Cardiac septum (tissue), 1 donor: Measurements from ENCODE around the gene CASZ1. TPM values are rescaled to one million over a fixed set of nuclear protein-coding genes. Genes with fewer than 3 reads are reported as not detected.

Source experiments
- DNase-seq: peaks from one replicate; pipeline ENCODE4 v3.0.0-alpha.2; 2020; ENCODE audit warnings: low spot score
- intact Hi-C: fragments of 100-400 bp; cut with DNase I; formaldehyde crosslinking; loops from one replicate; pipeline ENCODE4 v1.14.0; 2022
- total RNA-seq: library from RNA; stranded (reverse); fragmentation: NEBNext Ultra II Directional; extraction: Animal tissue kit (Norgen Biotek cat#: 25700); gene quantifications from one replicate; pipeline ENCODE4 v1.2.1, GENCODE V29; 2021
- donor health status: DM: no; HTN: no; CAD: no.

Gene CASZ1
- total RNA-seq, 1 donor from 2014 or later, result 82.0 TPM

GRCh38 chr1:10827377-10828333, 31.2 kb upstream of the CASZ1 start:
- intact Hi-C loops, result no loop called here
- no peak for DNase-seq

GRCh38 chr1:10825592-10825991, 29.1 kb upstream of the CASZ1 start:
- no peak for DNase-seq
- intact Hi-C loops, result no loop called here

GRCh38 chr1:10824821-10825540, 28.5 kb upstream of the CASZ1 start:
- intact Hi-C loops, result no loop called here
- no peak for DNase-seq

DNA sequence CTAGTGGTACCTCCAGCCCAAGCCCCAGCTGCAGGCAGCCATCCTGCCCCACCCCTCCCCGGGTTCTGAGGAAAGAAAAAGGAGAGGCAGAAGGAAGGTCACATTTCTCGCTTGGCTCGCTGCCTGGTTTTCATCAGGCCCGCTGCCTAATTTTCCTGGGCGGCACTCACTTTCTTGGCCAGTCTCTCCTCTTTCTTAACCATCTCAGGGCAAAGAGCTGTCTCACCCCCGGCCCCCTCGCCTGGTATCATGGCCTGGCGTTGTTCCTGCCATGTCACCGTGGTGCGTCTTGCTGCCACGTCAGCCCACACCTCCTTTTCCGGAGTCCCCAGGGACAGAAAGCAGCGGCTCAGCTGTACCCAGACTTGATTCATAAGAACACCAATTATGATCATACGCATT, 26.6 kb upstream of the CASZ1 start:
- intact Hi-C loops, result loop anchor here (1.0 kb wide), 1 partner anchor 37 kb away; no protein-coding TSS in a partner anchor
- no peak for DNase-seq

DNA sequence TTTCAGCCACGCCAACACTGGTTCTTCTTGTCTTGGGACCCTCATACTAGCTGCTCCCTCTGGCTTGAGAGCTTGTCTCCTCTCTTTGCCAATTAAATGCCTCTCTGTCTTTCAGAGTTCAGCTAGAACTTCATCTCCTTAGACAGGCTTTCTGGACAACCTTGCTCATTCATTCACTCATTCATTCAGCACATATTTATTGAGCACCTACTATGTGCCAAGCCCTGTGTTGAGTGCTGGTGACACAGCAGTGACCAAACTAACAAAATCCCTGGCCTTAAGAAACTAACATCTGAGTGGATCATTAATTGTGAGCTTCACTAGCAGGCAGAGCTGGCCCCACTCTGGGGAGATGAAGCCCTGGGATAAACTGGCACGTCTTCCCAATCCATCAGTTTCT, 24.9 kb upstream of the CASZ1 start:
- DNase-seq, result no peak
- intact Hi-C loops, result no loop called here

DNA sequence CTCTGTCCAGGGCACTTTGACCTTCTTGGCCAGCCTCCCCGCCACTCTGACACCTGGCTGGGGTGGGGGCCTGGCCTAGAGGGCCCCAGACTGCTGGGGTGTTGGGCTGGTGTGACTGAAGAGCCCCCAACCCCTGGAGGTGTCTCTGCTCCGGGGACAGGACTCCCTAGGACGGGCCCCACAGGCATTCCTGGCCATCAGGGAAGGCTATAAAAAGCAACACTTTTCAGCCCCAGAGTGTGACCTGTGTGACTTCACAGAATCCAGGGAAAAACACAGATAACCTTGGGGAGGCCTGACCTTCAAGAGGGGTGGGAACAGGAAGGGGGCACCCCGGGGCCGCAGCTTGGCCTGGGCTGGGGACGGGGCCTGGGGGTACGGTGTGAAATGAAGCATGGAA, 24.0 kb upstream of the CASZ1 start:
- DNase-seq, result no peak
- intact Hi-C loops, result no loop called here

GRCh38 chr1:10819198-10819901, 22.9 kb upstream of the CASZ1 start:
- no peak for DNase-seq
- intact Hi-C loops, result no loop called here

DNA sequence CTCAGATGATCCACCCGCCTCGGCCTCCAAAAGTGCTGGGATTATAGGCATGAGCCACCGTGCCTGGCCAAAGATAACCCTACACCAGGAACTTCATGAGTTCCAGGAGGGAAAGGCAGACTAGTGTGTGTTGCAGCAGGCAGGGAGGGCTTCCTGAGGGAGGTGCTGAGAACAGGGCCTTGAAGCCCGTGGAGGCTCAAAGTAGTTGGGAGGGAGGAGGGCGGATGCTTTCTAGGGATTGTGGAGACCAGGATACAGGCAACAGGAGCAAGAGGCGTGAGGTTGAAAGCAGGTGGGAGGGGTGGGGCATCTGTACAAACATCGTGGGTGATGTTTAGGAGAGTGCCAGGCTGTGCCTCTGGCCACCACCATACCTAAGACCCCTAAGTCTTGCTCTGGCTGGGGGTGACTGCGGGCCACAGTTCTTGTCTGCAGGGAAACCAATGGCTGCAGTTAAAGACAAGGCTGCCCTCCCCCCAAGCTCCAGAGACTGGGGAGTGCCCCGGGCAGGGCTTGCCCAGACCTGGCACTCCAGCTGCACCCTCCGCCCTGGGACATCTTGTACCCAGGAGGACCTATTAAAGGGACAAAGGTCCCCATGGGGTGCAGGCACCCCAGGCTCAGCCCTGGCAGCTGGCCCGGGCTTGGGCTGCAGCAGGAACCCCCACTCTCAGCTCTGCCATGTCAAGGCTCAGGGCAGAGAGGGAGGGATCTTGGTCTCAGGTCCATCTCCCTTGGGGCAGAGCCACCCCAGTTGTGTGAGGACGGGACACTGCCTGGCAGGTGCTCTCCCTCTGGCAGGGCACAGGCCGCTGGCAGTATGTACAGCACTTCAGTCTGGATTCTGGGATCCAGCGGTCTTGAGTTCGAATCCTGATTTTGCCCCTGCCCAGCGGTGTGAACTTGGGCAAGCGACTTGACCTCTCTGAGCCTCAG, 22.1 kb upstream of the CASZ1 start:
- intact Hi-C loops, result no loop called here
- no peak for DNase-seq

- no peak for DNase-seq
- intact Hi-C loops, result no loop called here
These were observed 20.4 kb upstream of the CASZ1 start for GRCh38 chr1:10816743-10817369.

- DNase-seq, result no peak
- intact Hi-C loops, result no loop called here
These were observed 19.8 kb upstream of the CASZ1 start for GRCh38 chr1:10816233-10816632.

GRCh38 chr1:10815858-10816195, 19.4 kb upstream of the CASZ1 start:
- DNase-seq, result no peak
- intact Hi-C loops, result no loop called here

DNA sequence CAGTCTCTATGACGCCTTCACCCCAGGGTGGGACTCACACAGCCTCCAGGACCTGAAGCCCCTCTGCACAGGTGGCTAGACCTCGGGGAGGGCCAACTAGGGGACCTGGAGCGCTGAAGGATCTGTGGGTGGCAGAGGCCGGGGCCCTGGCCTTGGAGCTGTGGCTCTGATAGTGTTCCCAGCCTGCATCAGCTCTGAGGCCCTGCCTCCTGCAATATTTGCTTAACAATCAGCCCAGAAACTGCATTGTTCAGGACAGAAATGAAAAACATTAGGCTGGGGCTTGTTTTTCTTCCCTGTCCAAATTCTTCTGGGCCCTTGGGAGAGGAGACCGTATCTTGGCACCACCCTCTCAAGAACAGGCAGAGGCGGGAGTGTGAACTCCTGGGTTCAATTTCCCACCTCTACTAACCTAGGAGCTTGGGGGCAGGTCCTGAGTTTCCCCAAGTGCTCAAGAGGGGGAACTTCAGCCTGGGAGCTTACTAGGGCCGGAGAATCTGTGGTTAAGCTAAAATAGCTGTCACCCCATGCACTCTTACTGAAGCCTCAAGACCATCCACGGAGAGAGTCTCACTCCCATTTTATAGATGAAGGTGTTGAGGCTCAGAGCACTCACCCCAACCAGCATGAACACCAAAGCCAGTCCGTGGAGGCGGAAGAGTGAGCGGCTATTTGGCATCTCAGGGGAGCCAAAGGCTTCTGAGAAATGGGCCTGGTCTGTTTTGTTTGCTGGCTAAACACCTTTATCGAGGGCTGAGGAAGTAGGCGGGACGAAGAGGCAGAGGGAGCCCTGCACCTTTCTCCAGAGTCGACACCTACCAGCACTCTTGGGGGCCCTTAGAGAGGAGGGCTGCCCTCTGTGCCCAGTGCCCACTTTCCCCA, 18.8 kb upstream of the CASZ1 start:
- intact Hi-C loops, result no loop called here
- no peak for DNase-seq

DNA sequence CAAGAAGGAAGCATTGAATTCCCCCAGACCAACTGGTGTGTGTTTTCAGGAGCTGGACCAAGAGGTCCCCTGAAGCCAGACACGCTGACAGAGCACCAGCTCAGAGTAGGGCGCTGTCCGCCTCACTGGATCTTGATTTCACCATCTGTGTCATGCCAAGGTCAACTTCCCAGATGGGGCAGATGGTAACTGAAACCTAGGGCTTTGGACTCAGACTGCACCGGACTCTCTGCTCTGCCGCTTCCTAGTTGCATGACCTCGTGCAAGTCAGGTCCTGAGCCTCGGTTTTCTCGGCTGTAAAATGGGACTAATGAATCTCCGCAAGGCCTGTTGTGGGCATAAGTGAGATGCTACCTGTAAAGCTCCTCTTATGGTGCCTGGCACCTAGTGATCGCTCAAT, 17.9 kb upstream of the CASZ1 start:
- no peak for DNase-seq
- intact Hi-C loops, result no loop called here

DNA sequence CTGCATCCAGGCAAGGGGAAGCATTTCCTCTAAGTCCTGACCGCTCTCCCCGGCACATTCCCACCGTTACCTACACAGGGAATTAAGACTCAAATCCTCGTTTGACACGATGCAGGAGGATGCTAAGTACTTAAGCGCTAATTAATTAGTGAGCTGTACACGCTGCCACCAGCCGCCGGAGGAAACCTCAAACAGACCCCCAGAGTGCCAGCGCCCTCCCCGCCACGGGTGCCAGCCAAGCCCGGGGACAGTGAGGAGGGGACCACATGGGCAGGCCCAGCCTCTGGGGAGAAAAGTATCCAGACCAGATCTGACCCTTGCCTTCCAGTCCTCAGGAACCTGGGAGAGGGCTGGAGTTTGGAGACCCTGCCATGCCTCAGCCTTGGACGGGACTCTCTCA, 17.4 kb upstream of the CASZ1 start:
- intact Hi-C loops, result no loop called here

DNA sequence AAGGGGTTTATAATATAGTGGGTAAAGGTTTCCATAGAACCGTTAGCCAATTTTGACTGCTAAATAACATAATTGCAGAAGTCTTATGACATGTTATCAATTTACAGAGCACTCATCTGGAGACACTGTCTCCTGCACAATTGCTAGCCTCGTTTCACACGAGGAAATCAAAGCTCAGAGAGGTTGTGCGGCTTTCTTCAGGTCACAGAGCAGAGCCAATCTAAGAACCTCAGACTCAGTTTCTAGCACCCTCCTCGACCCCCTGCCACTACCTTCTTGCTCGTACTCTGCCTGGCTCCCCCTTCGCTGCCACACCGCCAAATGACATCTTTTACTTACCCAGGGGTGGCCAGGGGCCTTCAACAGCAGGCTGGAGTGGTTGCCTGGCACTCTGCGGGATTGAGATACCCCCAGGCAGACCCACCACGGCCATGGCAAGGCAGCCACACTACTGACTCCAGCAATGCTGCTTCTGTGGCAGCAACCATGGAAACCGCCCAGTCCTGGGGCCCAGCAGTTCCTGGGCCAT, 16.0 kb upstream of the CASZ1 start:
- intact Hi-C loops, result no loop called here

More for the DNA sequence above, 17.4 kb upstream of the CASZ1 start:
- DNase-seq, result no peak

DNA sequence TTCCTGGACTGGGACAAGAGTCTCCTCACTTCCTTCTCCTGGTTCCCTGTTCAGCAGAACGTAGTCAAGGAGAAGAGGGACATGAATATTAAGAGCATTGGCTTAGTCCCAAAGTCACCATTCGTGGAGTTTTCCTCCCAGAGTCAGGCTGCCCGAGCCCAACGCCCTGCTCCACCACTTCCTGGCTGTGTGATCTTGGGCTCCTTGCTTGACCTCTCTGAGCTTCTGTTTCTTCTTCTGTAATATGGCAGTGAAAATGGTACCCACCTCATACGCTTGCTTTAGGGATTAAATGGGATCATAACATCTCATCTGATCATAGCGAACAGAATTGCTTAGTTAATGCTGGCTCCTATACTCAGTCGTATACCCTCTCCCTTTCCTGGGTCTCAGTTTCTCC, 12.0 kb upstream of the CASZ1 start:
- no peak for DNase-seq
- intact Hi-C loops, result no loop called here

More for the DNA sequence above, 16.0 kb upstream of the CASZ1 start:
- no peak for DNase-seq

DNA sequence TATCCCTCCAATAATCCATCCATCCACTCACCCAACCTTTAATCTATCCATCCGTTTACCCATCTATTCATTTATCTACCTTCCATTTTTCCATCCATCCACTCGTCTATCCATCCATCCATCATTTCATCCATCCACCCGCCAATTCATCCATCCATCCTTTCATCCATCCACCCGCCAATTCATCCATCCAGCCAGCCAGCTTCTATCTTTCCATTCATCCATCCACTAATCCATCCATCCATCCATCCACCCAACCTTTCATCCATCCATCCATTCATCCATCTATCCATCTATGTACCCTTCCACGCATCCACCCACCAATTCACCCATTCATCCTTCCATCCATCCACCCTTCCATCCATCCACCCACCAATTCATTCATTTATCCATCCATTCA, 10.5 kb upstream of the CASZ1 start:
- intact Hi-C loops, result no loop called here
- DNase-seq, result no peak
